Adrenal gland (tissue), 12 donors: ENCODE data around the gene BACH2. TPM values are rescaled to one million over a fixed set of nuclear protein-coding genes. Genes with fewer than 3 reads are reported as not detected.

Experiments used
- DNase-seq, 7 donors: peaks; one replicate each; pipeline ENCODE4 v3.0.0-alpha.2; 2019 to 2020
- H3K27ac ChIP-seq, 5 donors: fragments of 200-600 bp; sonication (generic) in 4 of 5; 1 replicate in 3 of 5; 2 replicates in 2 of 5; pipeline versions ENCODE4 v1.5.1 to v1.8.0; 2016 to 2020; ENCODE audit warnings: mild to moderate bottlenecking in 1 of 5
- H3K27me3 ChIP-seq: fragments of 200-600 bp; 2 replicates; pipeline ENCODE4 v1.8.0; 2021
- H3K36me3 ChIP-seq, 2 donors: fragments of 200-600 bp; replicated peaks in 1 of 2; 1 replicate in 1 of 2; 2 replicates in 1 of 2; pipeline versions ENCODE4 v1.5.1 to v1.8.0; 2018 to 2022
- H3K4me1 ChIP-seq, 2 donors: fragments of 200-600 bp; replicated peaks in 1 of 2; 1 replicate in 1 of 2; 2 replicates in 1 of 2; pipeline versions ENCODE4 v1.5.1 to v1.8.0; 2018 to 2021
- H3K4me3 ChIP-seq, 4 donors: fragments of 200-600 bp; sonication (generic) in 3 of 4; one replicate each; pipeline ENCODE4 v1.5.1; 2016 to 2018
- H3K9me3 ChIP-seq, 3 donors: fragments of 200-600 bp; sonication (generic) in 1 of 3; replicated peaks in 1 of 3; 1 replicate in 2 of 3; 2 replicates in 1 of 3; pipeline versions ENCODE4 v1.5.1 to v1.8.0; 2016 to 2021
- POLR2A ChIP-seq, 2 donors: fragments of 450-650 bp; IDR thresholded peaks; one replicate each; pipeline ENCODE4 v1.6.1; 2017; ENCODE audit warnings: antibody characterized with exemption in 2 of 2, mild to moderate bottlenecking in 2 of 2, moderate library complexity in 1 of 2
- WGBS, 4 donors: extraction: QIAGEN DNeasy Blood & Tissue Kit in 2 of 4; methylation state at CpG; one replicate each; pipeline versions ENCODE4 v1.1.5 to v1.1.7; 2013 to 2017; 5-methylcytosine and 5-hydroxymethylcytosine counted together
- intact Hi-C, 2 donors: fragments of 100-400 bp; cut with DNase I; formaldehyde crosslinking; loops; one replicate each; pipeline versions ENCODE4 v1.14.1 to v1.15.0; 2022 to 2023
- polyA plus RNA-seq, 3 donors: library from polyadenylated mRNA; stranded (reverse); fragments of 200-250 nt in 2 of 3; fragments of 350-450 nt in 1 of 3; fragmentation: Illumina TruSeq in 1 of 3; extraction: RNeasy Lipid Tissue Mini Kit (QIAGEN cat#74804) in 1 of 3; gene quantifications; one replicate each; pipeline ENCODE4 v1.2.3, GENCODE V29; 2013 to 2014
- total RNA-seq, 9 donors: library from RNA; depleted of rRNA in 4 of 9; stranded (reverse); fragments of >200 nt in 4 of 9; fragments of 120-200 nt in 1 of 9; fragmentation: NEBNext Ultra II Directional in 1 of 9; extraction: Animal tissue kit (Norgen Biotek cat#: 25700) in 1 of 9; gene quantifications; one replicate each; pipeline versions ENCODE4 v1.1.0 to v1.2.4, GENCODE V29; 2013 to 2023
- TF ChIP-seq, protein P1 (sequence below), 6 experiments: fragments of 450-650 bp in 4 of 6; fragments of 200-600 bp in 2 of 6; sonication (generic) in 1 of 6; IDR thresholded peaks; 1 replicate in 5 of 6; 2 replicates in 1 of 6; pipeline versions ENCODE4 v1.5.1 to v1.8.0; 2016 to 2021; ENCODE audit warnings: antibody characterized with exemption in 6 of 6, mild to moderate bottlenecking in 2 of 6, moderate library complexity in 1 of 6
- donor health status: healthy with polysubstance abuse.
- donor health status: Bipolar disorder and iron deficiency.
- donor health status: DM: yes; HTN: yes; CAD: no.
- donor health status: DM: no; HTN: no; CAD: no.
- donor health status: DM: no; HTN: no; CAD: no.
- donor health status: DM: yes; HTN: yes; CAD: no.

Gene BACH2
- total and polyA plus RNA-seq, 12 donors = 0.08 to 2.9 (median 0.83) TPM

DNA sequence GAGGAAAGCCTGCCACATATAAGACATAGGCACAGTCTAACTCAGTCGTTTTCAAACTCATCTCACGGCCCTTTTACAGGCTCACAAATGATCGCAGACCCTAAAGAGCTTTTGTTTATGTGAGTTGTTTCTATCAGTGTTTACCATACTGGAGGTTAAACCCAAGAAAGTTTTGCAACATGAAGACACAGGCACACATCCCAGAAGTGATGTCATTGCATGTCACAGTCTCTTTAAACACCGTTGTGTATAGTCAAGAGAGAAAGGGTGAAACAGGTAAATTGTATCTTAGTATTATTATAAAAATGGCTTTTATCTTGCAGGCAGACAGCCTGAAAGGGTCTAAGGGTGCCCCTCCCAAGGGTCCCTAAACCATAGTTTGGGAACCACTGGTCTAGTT, 96.7 kb downstream of the BACH2 start:
- intact Hi-C loops = no loop called here
- no peak overlapping the region for H3K4me3 ChIP-seq
- no peak for DNase-seq
- 84 to 97% (median 91%) methylated on average over 4 of the region's 4 CpGs for WGBS, 4 donors
- no peak for TF ChIP-seq POLR2A (IDR thresholded peaks at IDR 0.05)
- TF ChIP-seq, protein P1, sequence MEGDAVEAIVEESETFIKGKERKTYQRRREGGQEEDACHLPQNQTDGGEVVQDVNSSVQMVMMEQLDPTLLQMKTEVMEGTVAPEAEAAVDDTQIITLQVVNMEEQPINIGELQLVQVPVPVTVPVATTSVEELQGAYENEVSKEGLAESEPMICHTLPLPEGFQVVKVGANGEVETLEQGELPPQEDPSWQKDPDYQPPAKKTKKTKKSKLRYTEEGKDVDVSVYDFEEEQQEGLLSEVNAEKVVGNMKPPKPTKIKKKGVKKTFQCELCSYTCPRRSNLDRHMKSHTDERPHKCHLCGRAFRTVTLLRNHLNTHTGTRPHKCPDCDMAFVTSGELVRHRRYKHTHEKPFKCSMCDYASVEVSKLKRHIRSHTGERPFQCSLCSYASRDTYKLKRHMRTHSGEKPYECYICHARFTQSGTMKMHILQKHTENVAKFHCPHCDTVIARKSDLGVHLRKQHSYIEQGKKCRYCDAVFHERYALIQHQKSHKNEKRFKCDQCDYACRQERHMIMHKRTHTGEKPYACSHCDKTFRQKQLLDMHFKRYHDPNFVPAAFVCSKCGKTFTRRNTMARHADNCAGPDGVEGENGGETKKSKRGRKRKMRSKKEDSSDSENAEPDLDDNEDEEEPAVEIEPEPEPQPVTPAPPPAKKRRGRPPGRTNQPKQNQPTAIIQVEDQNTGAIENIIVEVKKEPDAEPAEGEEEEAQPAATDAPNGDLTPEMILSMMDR (IDR thresholded peaks at IDR 0.05) = no peak
- H3K27ac ChIP-seq = no peak overlapping the region
- H3K9me3 ChIP-seq = no peaks in the 10 kb centered on the region
- no peaks in the 10 kb centered on the region for H3K27me3 ChIP-seq
- H3K4me1 ChIP-seq = no peaks in the 10 kb centered on the region
- H3K36me3 ChIP-seq = no peaks in the 10 kb centered on the region

DNA sequence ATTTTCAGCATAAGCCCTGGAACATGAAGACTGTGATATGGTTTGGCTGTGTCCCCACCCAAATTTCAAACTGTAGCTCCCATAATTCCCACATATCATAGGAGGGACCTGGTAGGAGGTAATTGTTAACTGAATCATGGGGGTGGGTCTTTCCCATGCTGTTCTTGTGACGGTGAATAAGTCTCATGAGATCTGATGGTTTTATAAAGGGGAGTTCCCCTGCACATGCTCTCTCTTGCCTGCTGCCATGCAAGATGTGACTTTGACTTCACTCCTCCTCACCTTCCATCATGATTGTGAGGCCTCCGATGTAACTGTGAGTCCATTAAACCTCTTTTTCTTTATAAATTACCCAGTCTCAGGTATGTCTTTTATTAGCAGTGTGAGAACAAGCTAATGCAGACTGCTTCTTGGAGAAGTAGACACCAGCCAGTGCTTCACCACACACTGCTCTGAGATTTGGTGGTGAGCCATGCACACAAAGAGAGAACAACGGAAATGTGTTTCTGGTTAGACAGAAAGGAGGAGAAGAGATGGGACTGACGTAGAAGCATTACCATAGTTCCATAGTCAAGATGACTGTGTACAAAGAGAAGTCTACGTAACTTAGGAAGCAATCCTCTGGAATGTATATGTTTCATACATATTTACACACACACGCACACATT, 97.8 kb downstream of the BACH2 start:
- WGBS, 4 donors = 90 to 97% (median 92%) methylated on average over 6 of the region's 6 CpGs
- Histone ChIP-seq H3K27ac (no peak overlapping the region), H3K27me3 (no peaks in the 10 kb centered on the region), H3K36me3 (no peaks in the 10 kb centered on the region), H3K4me1 (peaks cover 0 to 7% of the 10 kb centered on the region in 2 donors), H3K4me3 (no peak overlapping the region), H3K9me3 (no peaks in the 10 kb centered on the region)
- no peak for TF ChIP-seq POLR2A (IDR thresholded peaks at IDR 0.05)
- TF ChIP-seq, protein P1 (IDR thresholded peaks at IDR 0.05) = no peak
- intact Hi-C loops = no loop called here
- DNase-seq = no peak

DNA sequence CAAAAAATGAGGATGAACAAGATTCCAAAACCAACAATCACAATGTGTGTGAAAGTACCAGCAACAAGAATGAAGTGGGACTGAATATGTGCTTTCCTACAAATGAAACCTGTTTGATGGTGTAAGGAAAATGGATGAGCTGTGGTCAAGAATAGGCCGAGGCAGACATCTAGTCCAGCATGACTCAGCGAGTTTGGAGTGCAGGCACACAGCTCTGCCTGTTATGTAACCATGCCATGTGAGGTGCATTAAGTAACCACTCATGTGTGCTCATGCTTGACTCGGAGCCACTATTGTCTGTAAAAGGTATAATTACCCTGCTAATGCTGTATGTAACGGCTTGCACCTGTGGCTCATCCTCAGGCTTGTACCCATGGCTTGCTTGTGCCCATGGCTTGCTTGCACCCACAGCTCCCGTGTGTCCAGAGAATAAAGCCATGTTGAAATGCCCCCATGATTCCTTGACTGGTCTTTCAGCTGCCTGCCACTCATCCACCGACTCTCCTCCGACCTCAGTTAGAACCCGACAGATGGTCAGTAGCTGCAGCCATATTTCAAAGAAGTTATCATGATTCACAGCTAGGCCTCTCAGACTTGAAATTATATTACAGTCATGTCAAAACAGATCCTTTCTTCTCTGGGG, 98.7 kb downstream of the BACH2 start:
- peak in 1 of 7 donors; percentile 14 for DNase-seq
- intact Hi-C loops = no loop called here
- WGBS, 4 donors = 86 to 94% (median 92%) methylated on average over 7 to 8 of the region's 8 CpGs

DNA sequence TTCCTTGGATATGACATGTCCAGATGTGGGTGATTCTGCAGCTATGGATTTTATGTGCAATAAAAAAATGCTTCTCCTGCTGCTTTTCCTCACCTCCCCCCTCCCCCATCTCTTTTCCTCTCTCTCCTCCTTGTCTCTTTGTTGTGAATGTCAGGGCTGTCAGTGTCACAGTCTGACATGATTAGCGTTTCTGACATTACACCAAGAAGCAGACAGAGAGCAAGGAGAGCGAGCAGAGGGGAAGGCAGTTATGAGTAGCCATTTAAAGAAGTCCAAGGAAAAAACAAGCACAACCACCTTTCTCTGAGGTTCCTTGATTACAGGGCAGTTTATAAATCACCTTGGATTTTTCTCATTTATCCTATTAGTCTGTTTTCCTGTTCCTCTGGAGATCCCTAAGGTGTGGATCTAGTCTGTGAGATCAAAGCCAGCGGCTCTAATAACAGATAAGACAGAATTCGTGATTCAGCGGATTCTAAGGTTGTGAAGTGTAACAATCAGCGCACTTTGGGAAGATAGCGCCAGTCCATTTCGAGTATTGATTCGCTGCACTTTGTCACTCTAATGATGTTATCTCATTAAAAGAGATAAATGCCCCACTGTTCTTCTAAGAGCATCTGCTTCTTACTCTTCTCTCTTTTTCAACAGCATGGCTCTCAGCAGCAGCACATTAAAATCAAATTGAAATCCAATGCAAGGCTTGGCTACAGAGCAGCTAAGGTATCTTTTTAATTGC, 101.4 kb downstream of the BACH2 start:
- no peaks in the 10 kb centered on the region for H3K36me3 ChIP-seq
- 61 to 68% (median 67%) methylated on average over 9 of the region's 9 CpGs for WGBS, 4 donors
- no peaks in the 10 kb centered on the region for H3K9me3 ChIP-seq
- no peaks in the 10 kb centered on the region for H3K27me3 ChIP-seq
- intact Hi-C loops = no loop called here
- H3K4me3 ChIP-seq = no peak overlapping the region
- DNase-seq = no peak
- H3K27ac ChIP-seq = no peak overlapping the region
- TF ChIP-seq, protein P1 (IDR thresholded peaks at IDR 0.05) = no peak
- no peak for TF ChIP-seq POLR2A (IDR thresholded peaks at IDR 0.05)
- H3K4me1 ChIP-seq = peaks cover 0 to 7% of the 10 kb centered on the region in 2 donors

More for the DNA sequence above, 98.7 kb downstream of the BACH2 start:
- H3K4me1 ChIP-seq = peaks cover 0 to 7% of the 10 kb centered on the region in 2 donors
- H3K9me3 ChIP-seq = no peaks in the 10 kb centered on the region
- H3K27ac ChIP-seq = no peak overlapping the region
- H3K4me3 ChIP-seq = no peak overlapping the region
- TF ChIP-seq, protein P1 (IDR thresholded peaks at IDR 0.05) = no peak
- TF ChIP-seq POLR2A (IDR thresholded peaks at IDR 0.05) = no peak
- H3K27me3 ChIP-seq = no peaks in the 10 kb centered on the region
- H3K36me3 ChIP-seq = no peaks in the 10 kb centered on the region
